ENCODE data around the gene SPTLC3.

DNA sequence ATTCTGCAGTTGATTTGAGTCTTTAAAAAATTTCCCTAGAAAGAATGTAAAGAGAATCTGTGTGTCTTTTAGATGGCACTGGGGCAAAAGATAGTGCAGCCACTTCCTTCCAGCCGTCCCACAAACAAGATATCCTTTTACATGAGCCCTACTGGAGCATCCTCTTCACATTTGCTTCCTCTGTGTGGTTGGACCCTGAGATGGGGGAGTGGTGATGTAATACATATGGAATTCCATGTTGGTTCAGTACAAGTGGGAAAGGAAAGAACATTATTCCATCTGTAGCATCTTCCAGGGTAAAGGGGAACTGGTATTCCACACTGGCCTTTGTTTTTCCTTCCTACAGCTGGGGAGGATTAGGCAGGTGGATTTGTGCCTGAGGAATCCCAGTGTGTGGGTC is 133.4 kb downstream of the SPTLC3 start:
- TF ChIP-seq, protein P1, sequence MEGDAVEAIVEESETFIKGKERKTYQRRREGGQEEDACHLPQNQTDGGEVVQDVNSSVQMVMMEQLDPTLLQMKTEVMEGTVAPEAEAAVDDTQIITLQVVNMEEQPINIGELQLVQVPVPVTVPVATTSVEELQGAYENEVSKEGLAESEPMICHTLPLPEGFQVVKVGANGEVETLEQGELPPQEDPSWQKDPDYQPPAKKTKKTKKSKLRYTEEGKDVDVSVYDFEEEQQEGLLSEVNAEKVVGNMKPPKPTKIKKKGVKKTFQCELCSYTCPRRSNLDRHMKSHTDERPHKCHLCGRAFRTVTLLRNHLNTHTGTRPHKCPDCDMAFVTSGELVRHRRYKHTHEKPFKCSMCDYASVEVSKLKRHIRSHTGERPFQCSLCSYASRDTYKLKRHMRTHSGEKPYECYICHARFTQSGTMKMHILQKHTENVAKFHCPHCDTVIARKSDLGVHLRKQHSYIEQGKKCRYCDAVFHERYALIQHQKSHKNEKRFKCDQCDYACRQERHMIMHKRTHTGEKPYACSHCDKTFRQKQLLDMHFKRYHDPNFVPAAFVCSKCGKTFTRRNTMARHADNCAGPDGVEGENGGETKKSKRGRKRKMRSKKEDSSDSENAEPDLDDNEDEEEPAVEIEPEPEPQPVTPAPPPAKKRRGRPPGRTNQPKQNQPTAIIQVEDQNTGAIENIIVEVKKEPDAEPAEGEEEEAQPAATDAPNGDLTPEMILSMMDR (IDR thresholded peaks at IDR 0.05; ENCODE audit: low read depth, low read length) = no peak
- TF ChIP-seq EZH2phosphoT487 (IDR thresholded peaks at IDR 0.05; ENCODE audit: low read depth) = no peak

Measured in OCI-LY3 (cell line).